ENCODE data around the gene CACNB3.

DNA sequence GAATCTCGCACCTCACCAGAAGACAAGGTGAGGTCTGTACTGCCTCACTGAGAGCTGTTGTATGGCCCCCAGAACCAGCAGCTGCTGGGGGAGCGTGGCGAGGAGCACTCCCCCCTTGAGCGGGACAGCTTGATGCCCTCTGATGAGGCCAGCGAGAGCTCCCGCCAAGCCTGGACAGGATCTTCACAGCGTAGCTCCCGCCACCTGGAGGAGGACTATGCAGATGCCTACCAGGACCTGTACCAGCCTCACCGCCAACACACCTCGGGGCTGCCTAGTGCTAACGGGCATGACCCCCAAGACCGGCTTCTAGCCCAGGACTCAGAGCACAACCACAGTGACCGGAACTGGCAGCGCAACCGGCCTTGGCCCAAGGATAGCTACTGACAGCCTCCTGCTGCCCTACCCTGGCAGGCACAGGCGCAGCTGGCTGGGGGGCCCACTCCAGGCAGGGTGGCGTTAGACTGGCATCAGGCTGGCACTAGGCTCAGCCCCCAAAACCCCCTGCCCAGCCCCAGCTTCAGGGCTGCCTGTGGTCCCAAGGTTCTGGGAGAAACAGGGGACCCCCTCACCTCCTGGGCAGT is 9.3 kb downstream of the CACNB3 start:
- TF ChIP-seq, protein P1, sequence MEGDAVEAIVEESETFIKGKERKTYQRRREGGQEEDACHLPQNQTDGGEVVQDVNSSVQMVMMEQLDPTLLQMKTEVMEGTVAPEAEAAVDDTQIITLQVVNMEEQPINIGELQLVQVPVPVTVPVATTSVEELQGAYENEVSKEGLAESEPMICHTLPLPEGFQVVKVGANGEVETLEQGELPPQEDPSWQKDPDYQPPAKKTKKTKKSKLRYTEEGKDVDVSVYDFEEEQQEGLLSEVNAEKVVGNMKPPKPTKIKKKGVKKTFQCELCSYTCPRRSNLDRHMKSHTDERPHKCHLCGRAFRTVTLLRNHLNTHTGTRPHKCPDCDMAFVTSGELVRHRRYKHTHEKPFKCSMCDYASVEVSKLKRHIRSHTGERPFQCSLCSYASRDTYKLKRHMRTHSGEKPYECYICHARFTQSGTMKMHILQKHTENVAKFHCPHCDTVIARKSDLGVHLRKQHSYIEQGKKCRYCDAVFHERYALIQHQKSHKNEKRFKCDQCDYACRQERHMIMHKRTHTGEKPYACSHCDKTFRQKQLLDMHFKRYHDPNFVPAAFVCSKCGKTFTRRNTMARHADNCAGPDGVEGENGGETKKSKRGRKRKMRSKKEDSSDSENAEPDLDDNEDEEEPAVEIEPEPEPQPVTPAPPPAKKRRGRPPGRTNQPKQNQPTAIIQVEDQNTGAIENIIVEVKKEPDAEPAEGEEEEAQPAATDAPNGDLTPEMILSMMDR (IDR thresholded peaks at IDR 0.05) = no peak
- TF ChIP-seq ZFX (IDR thresholded peaks at IDR 0.05; ENCODE audit: borderline replicate concordance) = no peak

All from 22Rv1 (cell line).